Measurements from ENCODE around the gene ADGRL3.

ADGRL3 gene

GRCh38 chr4:61200187-61200915 is at the start of gene ADGRL3:
Gene ADGRL3, plus strand, starts transcription at chr4:61200326.
- DNase-seq, result peak; percentile 70

GRCh38 chr4:61152433-61152832 is 47.7 kb upstream of the ADGRL3 start:
- no peak for DNase-seq

GRCh38 chr4:61160478-61160877 is 39.6 kb upstream of the ADGRL3 start:
- DNase-seq, result no peak

GRCh38 chr4:61162116-61162515 is 38.0 kb upstream of the ADGRL3 start:
- no peak for DNase-seq

- no peak for DNase-seq
Observed at GRCh38 chr4:61173799-61174198, 26.3 kb upstream of the ADGRL3 start.

- DNase-seq, result no peak
Observed at GRCh38 chr4:61175495-61175894, 24.6 kb upstream of the ADGRL3 start.

GRCh38 chr4:61177367-61177766 is 22.8 kb upstream of the ADGRL3 start:
- no peak for DNase-seq

GRCh38 chr4:61180405-61180804 is 19.7 kb upstream of the ADGRL3 start:
- no peak for DNase-seq

- DNase-seq, result no peak
Observed at GRCh38 chr4:61182915-61183314, 17.2 kb upstream of the ADGRL3 start.

- no peak for DNase-seq
Observed at GRCh38 chr4:61185288-61185687, 14.8 kb upstream of the ADGRL3 start.

- DNase-seq, result no peak
Observed at GRCh38 chr4:61192392-61192791, 7.7 kb upstream of the ADGRL3 start.

- DNase-seq, result no peak
Observed at GRCh38 chr4:61193863-61194262, 6.3 kb upstream of the ADGRL3 start.

GRCh38 chr4:61194571-61194970 is 5.6 kb upstream of the ADGRL3 start:
- no peak for DNase-seq

- DNase-seq, result no peak
Observed at GRCh38 chr4:61195101-61195500, 5.0 kb upstream of the ADGRL3 start.

- no peak for DNase-seq
Observed at GRCh38 chr4:61198686-61199085, 1.4 kb upstream of the ADGRL3 start.

GRCh38 chr4:61199873-61200186 is 296 bp upstream of the ADGRL3 start:
- DNase-seq, result no peak

- DNase-seq, result peak; percentile 20
Observed at GRCh38 chr4:61200916-61201526, 895 bp downstream of the ADGRL3 start.

GRCh38 chr4:61201561-61201960 is 1.4 kb downstream of the ADGRL3 start:
- DNase-seq, result peak; percentile 46

- DNase-seq, result peak; percentile 46
Observed at GRCh38 chr4:61201961-61202637, 2.0 kb downstream of the ADGRL3 start.

GRCh38 chr4:61202638-61203435 is 2.7 kb downstream of the ADGRL3 start:
- DNase-seq, result peak; percentile 72

GRCh38 chr4:61203436-61203790 is 3.3 kb downstream of the ADGRL3 start:
- no peak for DNase-seq

GRCh38 chr4:61204353-61205060 is 4.4 kb downstream of the ADGRL3 start:
- DNase-seq, result peak; percentile 7

GRCh38 chr4:61205066-61205465 is 4.9 kb downstream of the ADGRL3 start:
- DNase-seq, result no peak
